ENCODE measurements around the gene EGLN1. TPM values are rescaled to one million over a fixed set of nuclear protein-coding genes. Genes with fewer than 3 reads are reported as not detected.
"Not testable (repeated sequence)": the region's sequence is repeated elsewhere in the genome, so short reads cannot be mapped to it uniquely, and the experiment has no call there.

EGLN1 gene
- total RNA-seq, 1 donor from 2014 or later: 79.8 TPM

DNA sequence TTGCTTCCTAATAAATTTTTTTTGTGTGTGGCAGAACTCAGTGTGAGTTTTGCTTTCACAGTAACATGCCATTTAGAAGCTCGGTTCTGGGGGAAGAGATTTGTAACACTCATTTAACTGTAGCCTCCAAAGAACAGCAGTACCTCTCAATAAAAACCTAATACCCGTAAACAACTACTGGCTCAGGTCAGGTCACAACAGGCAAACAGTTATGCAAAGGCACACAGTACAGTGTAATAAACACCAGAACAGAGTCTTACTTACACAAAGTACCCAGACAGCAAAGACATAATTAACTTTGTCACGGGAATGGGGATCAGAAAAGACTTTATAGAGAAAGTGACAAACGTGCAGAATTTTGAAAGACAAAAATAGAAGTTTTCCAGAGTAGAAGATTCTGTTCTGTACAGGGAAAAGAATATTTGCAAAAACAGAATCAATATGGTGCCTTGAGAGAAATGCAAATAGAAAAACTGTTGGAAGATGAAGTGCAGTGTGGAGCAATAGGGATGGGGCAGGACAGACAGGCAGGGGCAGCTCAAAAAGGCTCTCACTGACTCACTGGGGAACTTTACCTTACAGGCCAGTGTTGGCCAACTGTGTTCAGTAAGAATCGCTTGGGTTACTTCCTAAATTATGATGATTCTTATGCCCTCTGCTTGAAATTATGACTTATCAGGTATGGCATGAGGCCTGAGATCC is 38.8 kb downstream of the EGLN1 start:
- intact Hi-C loops (cut with micrococcal nuclease): no loop called here
- peak; percentile 26 for ATAC-seq
- DNase-seq: no peak

DNA sequence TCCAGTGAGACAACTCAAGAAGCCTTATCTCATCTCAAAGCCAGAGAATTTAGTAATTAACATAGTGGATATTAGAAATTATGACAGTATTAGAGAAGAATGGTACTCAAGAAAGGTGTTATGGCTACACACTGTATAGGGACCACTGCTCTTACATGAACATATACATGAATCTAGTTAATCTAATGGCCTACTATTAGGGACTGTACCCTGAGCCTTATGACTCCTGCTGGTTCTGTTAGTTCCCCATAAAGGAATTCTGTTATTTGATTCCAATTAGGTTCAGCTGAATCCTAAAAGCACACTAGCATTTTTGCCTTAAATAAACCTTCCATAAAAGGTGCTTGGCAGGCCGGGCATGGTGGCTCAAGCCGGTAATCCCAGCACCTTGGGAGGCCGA is 39.7 kb downstream of the EGLN1 start:
- ATAC-seq (peak; percentile 21), DNase-seq (no peak)
- intact Hi-C loops (cut with micrococcal nuclease): no loop called here

DNA sequence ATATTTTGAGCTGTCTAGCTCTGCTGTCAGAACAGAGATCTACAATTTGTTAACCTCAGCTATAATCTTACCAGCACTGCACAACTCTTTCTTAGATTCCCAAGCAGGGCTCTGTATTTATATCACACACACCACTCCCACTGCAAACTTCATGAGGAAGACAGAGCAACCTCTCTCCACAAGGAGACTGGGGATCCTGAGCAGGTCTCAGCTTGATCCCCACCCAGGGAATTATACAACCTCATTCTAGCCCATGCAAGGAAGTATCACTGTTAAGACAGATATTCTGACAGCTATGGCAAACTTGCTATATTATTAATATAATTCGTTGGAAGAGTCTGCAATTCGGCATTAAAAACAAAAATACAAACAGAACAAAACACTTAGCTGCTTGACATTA is 40.4 kb downstream of the EGLN1 start:
- ATAC-seq (no peak), DNase-seq (no peak)
- intact Hi-C loops (cut with micrococcal nuclease): no loop called here

DNA sequence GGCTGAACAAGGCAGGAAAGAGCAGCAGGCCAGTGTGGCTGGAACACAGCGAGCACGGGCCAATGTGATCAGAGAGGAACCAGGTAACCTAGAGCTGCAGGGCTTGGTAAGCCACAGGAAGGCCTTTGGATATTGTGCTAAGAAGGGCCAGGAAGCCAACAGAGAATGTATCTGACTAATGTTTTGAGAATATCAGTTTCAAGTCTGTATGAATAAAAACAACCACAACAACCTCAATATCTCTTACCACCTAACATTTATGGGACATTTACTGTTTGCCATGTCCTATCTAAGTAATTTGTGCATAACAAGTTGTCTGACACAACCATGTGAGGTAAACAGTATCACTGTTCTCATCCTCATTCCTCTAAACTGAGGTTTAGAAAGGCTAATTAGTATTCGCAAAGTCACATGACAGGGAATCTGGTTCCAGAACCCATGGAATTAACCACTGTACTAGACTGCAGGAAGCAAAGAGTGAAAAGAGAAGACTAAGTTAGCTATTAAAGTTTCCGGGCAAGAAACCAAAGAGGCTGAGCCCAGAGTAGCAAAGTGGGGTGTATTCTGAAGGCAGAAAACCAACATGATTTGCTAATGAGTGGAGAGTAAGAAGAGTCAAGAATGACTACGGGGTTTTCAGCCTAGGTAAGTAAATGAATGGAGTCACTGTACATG is 45.1 kb downstream of the EGLN1 start:
- intact Hi-C loops (cut with micrococcal nuclease): loop anchor here (5.0 kb wide), 1 partner anchor 40 kb away; no protein-coding TSS in a partner anchor
- ATAC-seq: peak; percentile 19
- DNase-seq: no peak

DNA sequence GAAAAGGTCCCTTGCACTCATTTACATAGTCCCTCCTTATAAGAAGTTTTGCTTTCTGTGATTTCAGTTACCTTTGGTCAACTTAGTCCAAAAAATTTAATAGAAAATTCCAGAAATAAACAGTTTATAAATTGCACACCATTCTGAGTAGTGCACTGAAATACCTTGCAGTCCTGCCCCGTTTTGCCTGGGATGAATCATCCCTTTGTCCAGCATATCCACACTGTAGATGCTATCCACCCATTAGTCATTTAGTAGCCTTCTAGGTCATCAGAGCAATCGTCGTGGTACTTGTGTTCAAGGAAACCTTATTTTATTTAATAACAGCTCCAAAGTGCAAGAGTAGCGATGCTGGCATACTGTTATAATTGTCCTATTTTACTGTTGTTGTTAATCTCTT is 46.0 kb downstream of the EGLN1 start:
- intact Hi-C loops (cut with micrococcal nuclease): loop anchor here (5.0 kb wide), 1 partner anchor 41 kb away; no protein-coding TSS in a partner anchor
- DNase-seq: no peak

DNA sequence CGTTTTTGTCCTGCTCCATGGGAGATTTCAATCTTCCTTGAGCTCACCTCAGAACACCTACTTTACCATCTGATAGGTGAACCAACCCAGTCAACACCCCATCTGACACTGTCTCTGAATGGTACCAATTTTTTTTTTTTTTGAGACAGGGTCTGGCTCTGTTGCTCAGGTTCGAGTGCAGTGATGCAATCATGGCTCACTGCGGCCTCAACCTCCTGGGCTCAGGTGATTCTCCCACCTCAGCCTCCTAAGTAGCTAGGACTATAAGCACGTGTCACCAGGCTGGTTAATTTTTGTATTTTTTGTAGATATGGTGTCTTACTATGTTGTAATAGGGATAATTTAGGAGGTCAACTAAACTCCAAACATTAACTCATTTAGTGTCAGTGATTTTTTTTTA is 47.7 kb downstream of the EGLN1 start:
- ATAC-seq (no peak), DNase-seq (no peak)
- intact Hi-C loops (cut with micrococcal nuclease): no loop called here

More for the DNA sequence above, 46.0 kb downstream of the EGLN1 start:
- no peak for ATAC-seq

DNA sequence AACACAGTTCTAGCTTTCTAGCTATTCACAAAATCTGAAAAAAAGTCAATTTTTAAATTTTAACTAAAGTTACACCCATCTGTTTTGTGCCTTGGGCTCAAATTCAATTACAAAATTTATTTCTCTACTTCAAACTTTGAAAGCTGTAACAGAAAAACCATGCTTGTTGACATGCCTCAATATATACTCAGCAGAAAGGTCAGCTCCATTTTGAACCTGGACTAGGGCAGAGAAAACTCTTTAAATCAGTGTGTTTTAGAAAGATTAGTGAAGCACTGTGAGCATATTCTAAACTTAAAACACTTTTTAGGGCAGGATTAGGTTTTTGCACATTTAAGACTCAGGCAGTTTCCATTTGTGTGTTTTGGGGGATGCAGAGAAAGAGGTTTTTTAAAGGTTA is 49.6 kb downstream of the EGLN1 start:
- DNase-seq: no peak
- intact Hi-C loops (cut with micrococcal nuclease): no loop called here
- ATAC-seq: no peak

DNA sequence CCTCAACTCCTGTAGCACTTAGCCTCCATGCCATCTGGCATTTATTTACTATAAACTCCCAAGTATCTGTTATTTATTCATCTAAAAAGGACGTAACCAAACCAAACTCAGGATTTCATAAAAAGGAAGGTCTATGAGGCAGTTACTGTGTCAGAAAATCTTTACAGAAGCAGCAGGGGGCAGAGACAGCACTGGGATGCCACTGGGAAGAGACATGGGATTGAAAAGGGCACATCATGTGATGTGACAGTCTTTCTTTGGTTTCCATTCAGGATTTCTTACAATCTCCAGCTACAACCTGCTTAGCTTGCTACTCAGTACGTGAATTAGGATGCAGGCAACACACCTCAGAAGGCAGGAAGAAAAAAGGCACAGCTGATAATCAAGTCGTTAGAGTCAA is 52.8 kb downstream of the EGLN1 start:
- DNase-seq: no peak
- intact Hi-C loops (cut with micrococcal nuclease): no loop called here
- ATAC-seq: no peak

DNA sequence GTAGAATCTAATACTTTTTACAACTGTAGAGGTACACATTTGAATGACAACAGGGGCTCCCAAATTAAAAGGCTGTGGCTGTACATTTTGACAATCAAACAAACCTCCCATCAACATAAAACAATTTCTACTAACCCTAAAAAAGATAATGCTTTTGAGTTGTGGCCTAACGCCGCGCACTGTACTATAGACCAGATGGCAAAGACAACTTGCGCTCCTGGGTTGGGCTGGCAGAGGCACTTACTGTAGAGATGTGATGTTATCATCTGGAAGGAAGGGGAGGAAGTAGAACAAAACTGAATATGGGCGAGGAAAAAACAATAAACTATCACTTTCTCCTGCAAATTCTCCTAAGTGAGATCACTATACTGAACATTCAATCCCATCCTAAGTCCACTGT is 57.9 kb downstream of the EGLN1 start:
- intact Hi-C loops (cut with micrococcal nuclease): no loop called here

DNA sequence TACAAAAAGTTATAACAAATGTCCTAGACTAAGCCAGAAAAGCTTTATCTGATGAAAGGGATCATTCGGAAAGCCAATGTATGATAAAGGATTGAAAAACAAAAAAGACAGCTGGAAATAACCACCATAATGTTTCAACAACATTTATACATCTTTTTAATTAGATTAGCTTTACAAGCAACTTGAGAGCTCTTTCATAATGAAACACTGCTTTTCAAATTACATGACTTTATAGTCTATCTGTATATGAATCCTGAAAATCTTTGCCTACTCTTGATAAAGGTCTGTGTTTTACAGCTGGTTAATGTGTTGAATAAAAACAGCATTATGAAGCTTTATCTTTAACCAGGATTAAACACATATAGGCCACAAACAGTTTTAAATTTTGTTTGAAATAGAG is 58.5 kb downstream of the EGLN1 start:
- ATAC-seq (no peak), DNase-seq (no peak)
- intact Hi-C loops (cut with micrococcal nuclease): no loop called here

More for the DNA sequence above, 57.9 kb downstream of the EGLN1 start:
- no peak for ATAC-seq
- no peak for DNase-seq

DNA sequence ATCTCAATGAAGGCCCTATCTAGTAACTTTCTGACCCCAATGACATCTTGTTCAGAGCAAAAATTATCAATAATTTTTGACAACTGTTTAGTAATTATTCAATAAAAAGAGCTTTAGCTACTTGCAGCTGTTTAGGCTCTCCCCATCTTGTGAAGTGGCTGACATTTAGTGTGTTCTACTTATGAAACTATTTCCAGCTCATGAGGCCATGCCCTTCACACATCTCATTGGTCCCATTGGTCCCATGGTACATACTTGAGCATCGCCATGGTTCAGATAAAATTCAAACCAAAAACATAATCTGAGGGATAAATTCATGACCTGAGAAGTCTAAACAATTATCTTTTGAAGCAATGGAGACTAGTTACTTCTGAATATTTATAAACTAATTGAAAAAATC is 59.8 kb downstream of the EGLN1 start:
- intact Hi-C loops (cut with micrococcal nuclease): no loop called here
- no peak for DNase-seq
- peak; percentile 55 for ATAC-seq

DNA sequence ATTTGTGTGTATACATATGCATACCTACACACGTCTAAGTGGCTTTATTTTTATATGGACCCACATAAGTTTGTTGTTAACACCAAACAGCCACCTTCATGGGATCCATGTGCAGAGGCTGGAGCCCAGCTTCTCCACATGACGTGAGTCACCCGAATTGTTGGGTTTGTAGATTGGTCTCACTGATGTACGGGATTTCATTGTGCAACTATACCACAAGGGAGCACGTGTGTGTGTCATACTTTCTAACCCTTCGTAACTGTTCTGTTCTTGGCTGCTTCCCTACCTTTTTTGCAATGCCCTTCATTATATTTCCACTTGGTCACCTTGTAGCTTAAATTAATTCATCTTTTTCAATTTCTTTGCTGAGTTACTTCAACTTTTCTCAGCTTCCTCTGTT is 63.0 kb downstream of the EGLN1 start:
- DNase-seq: no peak
- intact Hi-C loops (cut with micrococcal nuclease): no loop called here

DNA sequence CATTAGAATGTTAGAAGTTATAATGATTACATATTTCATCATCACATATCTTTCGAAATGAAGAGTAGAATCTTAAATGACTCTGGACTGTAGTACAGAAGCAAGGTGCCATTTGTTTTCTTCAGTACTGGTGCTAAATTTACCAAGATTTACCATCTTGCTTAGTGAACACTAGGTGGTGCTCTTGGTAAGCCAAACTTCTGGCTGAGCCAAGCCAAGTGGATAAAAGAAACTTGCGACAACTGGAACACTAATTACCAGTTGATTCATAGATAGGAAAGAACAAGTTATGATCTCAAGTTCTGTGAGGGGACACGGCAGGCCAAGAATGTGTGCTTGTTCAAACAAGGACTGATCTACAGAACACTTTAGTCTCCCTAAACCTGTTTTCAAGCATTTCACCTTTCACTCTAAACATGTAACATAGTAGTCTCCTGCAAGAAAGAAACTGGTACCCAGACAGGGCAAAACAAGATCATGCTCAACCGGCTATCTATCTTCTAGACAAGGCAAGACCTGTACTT is 64.2 kb downstream of the EGLN1 start:
- DNase-seq (no peak), ATAC-seq (peak; percentile 75)
- intact Hi-C loops (cut with micrococcal nuclease): no loop called here

More for the DNA sequence above, 63.0 kb downstream of the EGLN1 start:
- peak; percentile 58 for ATAC-seq

DNA sequence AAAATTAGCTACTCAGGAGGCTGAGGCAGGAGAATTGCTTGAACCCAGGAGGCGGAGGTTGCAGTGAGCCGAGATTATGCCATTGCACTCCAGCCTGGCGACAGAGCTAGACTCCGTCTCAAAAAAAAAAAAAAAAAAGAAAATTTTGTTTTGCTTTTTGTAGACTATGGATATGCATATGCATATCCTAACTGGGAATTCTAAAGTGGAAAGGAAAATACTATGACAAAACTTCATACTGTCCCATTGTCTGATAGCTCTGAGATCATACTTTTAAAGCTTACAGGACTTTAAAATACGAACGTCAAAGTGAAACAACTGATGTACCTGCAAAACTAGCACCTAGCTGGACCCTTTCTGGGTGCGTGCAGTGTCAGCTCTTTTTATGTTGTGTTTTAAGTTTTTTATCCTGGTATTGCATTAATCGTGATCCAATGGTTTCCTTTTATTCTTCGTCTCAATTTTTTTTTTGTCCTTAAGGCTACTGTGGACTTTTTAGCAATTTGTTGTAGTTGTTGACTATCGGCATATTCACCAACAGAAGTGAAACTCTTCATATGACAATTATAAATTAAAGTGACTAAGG is 64.8 kb downstream of the EGLN1 start:
- intact Hi-C loops (cut with micrococcal nuclease): no loop called here
- ATAC-seq (no peak), DNase-seq (no peak)

DNA sequence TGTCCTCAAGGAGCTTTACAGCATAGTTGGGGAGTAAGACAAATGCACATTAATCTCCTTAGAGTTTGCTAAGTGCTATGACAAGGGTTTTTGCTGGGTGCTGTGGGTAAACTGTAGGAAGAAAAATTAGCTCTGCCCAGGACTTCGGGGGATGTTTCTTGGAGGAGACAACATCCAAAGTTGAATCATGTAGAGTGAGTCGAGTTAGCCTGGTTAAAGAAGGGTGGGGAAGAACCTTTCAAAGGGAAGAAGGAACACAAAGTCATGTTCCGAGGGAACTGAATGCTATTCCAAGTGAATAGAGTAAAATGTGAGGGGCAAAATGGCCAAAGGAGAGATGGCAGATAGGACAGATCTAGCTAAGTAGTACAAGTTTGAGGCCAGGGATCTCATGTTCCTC is 66.9 kb downstream of the EGLN1 start:
- ATAC-seq: no peak
- no peak for DNase-seq
- intact Hi-C loops (cut with micrococcal nuclease): no loop called here

DNA sequence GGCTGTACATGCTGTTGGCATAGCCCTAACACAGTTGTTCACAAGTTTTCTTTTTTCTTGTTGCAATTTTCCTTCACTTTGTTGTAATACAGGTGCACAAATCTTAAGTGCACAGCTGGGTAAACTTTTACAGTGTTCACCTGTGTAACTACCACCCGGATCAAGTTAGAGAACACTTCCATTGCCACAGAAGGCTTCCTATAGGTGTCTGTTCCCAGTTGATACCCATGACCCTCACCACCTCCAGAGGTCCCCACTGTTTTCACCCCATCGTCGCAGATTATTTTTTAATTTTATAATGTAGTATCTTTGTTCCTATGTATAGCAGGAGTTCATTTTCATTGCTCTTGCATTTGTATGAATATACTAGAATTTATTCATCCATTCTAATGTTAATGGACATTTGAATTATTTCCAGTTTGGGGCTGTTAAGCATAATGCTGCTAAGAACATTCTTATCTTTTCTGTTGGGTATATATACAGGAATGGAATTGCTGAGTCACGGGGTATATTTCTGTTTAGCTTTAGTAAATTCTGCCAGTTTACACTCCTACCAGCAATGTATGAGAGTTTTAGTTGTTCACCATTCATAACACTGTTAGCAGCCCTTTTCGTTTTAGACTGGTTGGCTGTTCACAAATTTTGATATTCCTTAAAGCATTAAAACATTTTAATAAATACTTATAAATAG is 67.6 kb downstream of the EGLN1 start:
- ATAC-seq (no peak), DNase-seq (no peak)
- intact Hi-C loops (cut with micrococcal nuclease): loop anchor here (5.0 kb wide), 1 partner anchor 248 kb away; no protein-coding TSS in a partner anchor

DNA sequence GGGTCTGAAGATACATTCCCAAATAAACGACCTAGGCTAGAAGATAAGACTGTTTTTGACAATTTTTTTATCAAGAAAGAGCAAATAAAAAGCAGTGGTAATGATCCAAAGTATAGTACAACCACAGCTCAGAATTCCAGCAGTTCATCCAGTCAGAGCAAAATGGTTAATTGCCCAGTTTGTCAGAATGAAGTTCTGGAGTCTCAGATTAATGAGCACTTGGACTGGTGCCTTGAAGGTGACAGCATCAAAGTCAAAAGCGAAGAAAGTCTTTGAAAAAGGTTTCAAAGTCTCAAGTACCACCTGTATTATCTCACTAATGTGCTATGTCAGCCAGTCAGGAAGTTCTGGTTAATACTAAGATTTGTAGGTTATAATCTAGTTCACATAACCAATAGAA is 69.0 kb downstream of the EGLN1 start:
- ATAC-seq: no peak
- DNase-seq: no peak
- intact Hi-C loops (cut with micrococcal nuclease): loop anchor here (5.0 kb wide), 1 partner anchor 249 kb away; no protein-coding TSS in a partner anchor

DNA sequence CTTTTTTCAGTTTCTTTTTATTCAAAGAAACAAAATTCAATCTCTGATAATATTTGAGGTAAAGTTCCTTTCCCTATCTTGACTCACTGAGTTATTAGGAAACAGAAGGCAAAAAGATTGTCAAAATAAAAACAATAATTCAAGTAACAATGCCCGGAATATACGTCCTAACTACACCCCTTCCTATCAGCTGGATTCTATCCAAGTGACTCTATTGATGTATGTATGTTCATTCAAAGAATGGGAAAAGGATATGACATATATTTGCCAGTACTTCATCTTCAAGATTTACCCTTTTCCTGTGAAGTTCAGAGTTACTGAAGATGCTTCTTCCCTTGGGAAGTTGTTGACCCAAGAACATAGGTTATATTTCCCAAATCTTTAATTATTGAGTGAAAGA is 70.3 kb downstream of the EGLN1 start:
- intact Hi-C loops (cut with micrococcal nuclease): loop anchor here (5.0 kb wide), 1 partner anchor 250 kb away; no protein-coding TSS in a partner anchor
- ATAC-seq: no peak
- DNase-seq: no peak

DNA sequence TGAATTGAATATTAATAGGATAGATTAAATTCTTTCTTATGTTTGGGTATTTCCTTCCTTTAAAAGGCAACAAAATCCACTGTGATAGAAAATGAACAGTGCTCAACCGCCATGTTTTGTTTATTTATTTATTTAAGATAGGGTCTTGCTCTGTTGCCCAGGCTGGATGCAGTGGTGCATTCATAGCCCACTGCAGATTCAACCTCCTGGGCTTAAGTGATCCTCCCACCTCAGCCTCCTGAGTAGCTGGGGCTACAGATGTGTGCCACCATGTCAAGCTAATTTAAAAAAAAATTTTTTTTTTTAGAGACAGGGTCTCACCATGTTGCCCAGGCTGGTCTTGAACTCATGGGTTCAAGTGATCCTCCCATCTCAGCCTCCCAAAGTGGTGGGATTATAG is 73.2 kb downstream of the EGLN1 start:
- DNase-seq; intact Hi-C loops (cut with micrococcal nuclease); ATAC-seq: not testable (repeated sequence)

DNA sequence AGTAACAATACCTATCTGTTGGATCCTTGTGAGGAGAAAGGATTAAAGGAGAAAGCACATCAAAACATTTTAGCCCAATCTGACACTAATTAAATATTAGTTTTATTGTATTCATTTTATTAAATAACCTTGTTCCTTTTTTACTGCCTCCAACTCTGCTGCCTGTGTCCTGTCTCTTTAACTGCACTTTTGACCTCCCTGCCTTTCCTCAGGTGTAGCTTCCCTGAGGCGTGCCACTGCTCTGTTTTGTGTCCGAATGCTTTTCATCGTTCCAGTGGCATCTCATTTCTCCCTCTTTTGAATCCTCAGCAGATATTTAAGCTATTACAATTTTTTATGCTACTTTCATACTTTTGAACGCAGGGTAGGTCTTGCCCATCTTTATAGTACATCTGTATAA is 73.6 kb downstream of the EGLN1 start:
- no peak for DNase-seq
- ATAC-seq: no peak
- intact Hi-C loops (cut with micrococcal nuclease): no loop called here

All from left ventricle myocardium superior (tissue), 1 donor.